Activated CD4-positive, alpha-beta T cell treated with anti-CD3 and anti-CD28 coated beads, Interleukin-2, amount 10 ng/mL, durations not matched to agents 24 days and 14 days (primary cell): Measurements from ENCODE around the gene MKS1. TPM values are rescaled to one million over a fixed set of nuclear protein-coding genes. Genes with fewer than 3 reads are reported as not detected.

ENCODE experiments used
- DNase-seq: peaks from one replicate; pipeline ENCODE4 v3.0.0; 2022
- H3K27ac Mint-ChIP-seq: one replicate; pipeline ENCODE4 v1.8.0; 2022; ENCODE audit warnings: mild to moderate bottlenecking, mixed read lengths
- H3K27me3 Mint-ChIP-seq: one replicate; pipeline ENCODE4 v1.8.0; 2022; ENCODE audit warnings: mixed read lengths
- H3K36me3 Mint-ChIP-seq: one replicate; pipeline ENCODE4 v1.8.0; 2022; ENCODE audit warnings: low read depth, mild to moderate bottlenecking, mixed read lengths
- H3K4me1 Mint-ChIP-seq: one replicate; pipeline ENCODE4 v1.8.0; 2021; ENCODE audit warnings: mixed read lengths
- H3K4me3 Mint-ChIP-seq: one replicate; pipeline ENCODE4 v1.8.0; 2022; ENCODE audit warnings: mild to moderate bottlenecking, moderate library complexity, mixed read lengths
- H3K9me3 Mint-ChIP-seq: one replicate; pipeline ENCODE4 v1.8.0; 2021; ENCODE audit warnings: mixed read lengths
- intact Hi-C: fragments of 100-400 bp; cut with micrococcal nuclease; formaldehyde crosslinking; loops from one replicate; pipeline ENCODE4 v1.15.1; 2023
- total RNA-seq: library from RNA; stranded (reverse); gene quantifications from 2 replicates; pipeline ENCODE4 v1.2.3, GENCODE V29; 2022

MKS1 gene
- total RNA-seq, 1 donor from 2014 or later: 23.1 TPM

- H3K4me3 Mint-ChIP-seq: no peak overlapping the region
These were observed 34.6 kb downstream of the MKS1 start for GRCh38 chr17:58184308-58184985.

GRCh38 chr17:58183514-58183913 lies 35.5 kb downstream of the MKS1 start:
- intact Hi-C loops: no loop called here
- peaks cover 6% of the 10 kb centered on the region for H3K27me3 Mint-ChIP-seq
- no peak overlapping the region for H3K27ac Mint-ChIP-seq
- H3K36me3 Mint-ChIP-seq: no peaks in the 10 kb centered on the region
- H3K9me3 Mint-ChIP-seq: no peaks in the 10 kb centered on the region
- peaks cover 3% of the 10 kb centered on the region for H3K4me1 Mint-ChIP-seq
- no peak overlapping the region for H3K4me3 Mint-ChIP-seq
- no peak for DNase-seq

More at GRCh38 chr17:58184308-58184985, 34.6 kb downstream of the MKS1 start:
- no peak overlapping the region for H3K27ac Mint-ChIP-seq
- H3K36me3 Mint-ChIP-seq: no peaks in the 10 kb centered on the region
- H3K27me3 Mint-ChIP-seq: peaks cover 6% of the 10 kb centered on the region
- intact Hi-C loops: no loop called here
- no peaks in the 10 kb centered on the region for H3K9me3 Mint-ChIP-seq
- H3K4me1 Mint-ChIP-seq: peaks cover 3% of the 10 kb centered on the region
- no peak for DNase-seq

GRCh38 chr17:58181796-58182195 lies 37.3 kb downstream of the MKS1 start:
- no peak overlapping the region for H3K27ac Mint-ChIP-seq

GRCh38 chr17:58176200-58176599 lies 42.9 kb downstream of the MKS1 start:
- intact Hi-C loops: no loop called here
- H3K27me3 Mint-ChIP-seq: peaks cover 9% of the 10 kb centered on the region

More at GRCh38 chr17:58181796-58182195, 37.3 kb downstream of the MKS1 start:
- no peaks in the 10 kb centered on the region for H3K9me3 Mint-ChIP-seq
- no peak for DNase-seq
- no peaks in the 10 kb centered on the region for H3K27me3 Mint-ChIP-seq
- intact Hi-C loops: no loop called here
- H3K36me3 Mint-ChIP-seq: no peaks in the 10 kb centered on the region
- no peak overlapping the region for H3K4me3 Mint-ChIP-seq
- peaks cover 3% of the 10 kb centered on the region for H3K4me1 Mint-ChIP-seq

GRCh38 chr17:58174871-58175270 lies 44.2 kb downstream of the MKS1 start:
- no peak for DNase-seq
- Mint-ChIP-seq H3K9me3 (no peaks in the 10 kb centered on the region), H3K4me1 (peaks cover 24% of the 10 kb centered on the region), H3K4me3 (no peak overlapping the region), H3K27ac (no peak overlapping the region), H3K27me3 (peaks cover 9% of the 10 kb centered on the region), H3K36me3 (no peaks in the 10 kb centered on the region)
- intact Hi-C loops: no loop called here

More at GRCh38 chr17:58176200-58176599, 42.9 kb downstream of the MKS1 start:
- Mint-ChIP-seq H3K9me3 (no peaks in the 10 kb centered on the region), H3K4me3 (no peak overlapping the region), H3K36me3 (no peaks in the 10 kb centered on the region), H3K4me1 (peaks cover 13% of the 10 kb centered on the region), H3K27ac (no peak overlapping the region)
- no peak for DNase-seq

- H3K9me3 Mint-ChIP-seq: no peaks in the 10 kb centered on the region
- peak; percentile 86 for DNase-seq
- H3K4me1 Mint-ChIP-seq: peaks cover 28% of the 10 kb centered on the region
- intact Hi-C loops: loop anchor here (1.0 kb wide), 1 partner anchor 52 kb away; no protein-coding TSS in a partner anchor
- H3K27ac Mint-ChIP-seq: no peak overlapping the region
- peaks cover 14% of the 10 kb centered on the region for H3K27me3 Mint-ChIP-seq
- H3K36me3 Mint-ChIP-seq: no peaks in the 10 kb centered on the region
- H3K4me3 Mint-ChIP-seq: no peak overlapping the region
These were observed 46.5 kb downstream of the MKS1 start for GRCh38 chr17:58172369-58173071.

- peaks cover 28% of the 10 kb centered on the region for H3K4me1 Mint-ChIP-seq
- no peaks in the 10 kb centered on the region for H3K36me3 Mint-ChIP-seq
- H3K4me3 Mint-ChIP-seq: peak overlapping the region; percentile 47
- H3K9me3 Mint-ChIP-seq: no peaks in the 10 kb centered on the region
- intact Hi-C loops: no loop called here
- H3K27ac Mint-ChIP-seq: peak overlapping the region; percentile 58
- peaks cover 29% of the 10 kb centered on the region for H3K27me3 Mint-ChIP-seq
- DNase-seq: no peak
These were observed 48.4 kb downstream of the MKS1 start for GRCh38 chr17:58170622-58171021.

- Mint-ChIP-seq H3K27me3 (peaks cover 50% of the 10 kb centered on the region), H3K36me3 (no peaks in the 10 kb centered on the region), H3K4me1 (peaks cover 20% of the 10 kb centered on the region), H3K4me3 (no peak within 1 kb of the TSS), H3K27ac (no peak within 1 kb of the TSS), H3K9me3 (no peaks in the 10 kb centered on the region)
- intact Hi-C loops: no loop called here
- DNase-seq: no peak
These were observed 52.4 kb downstream of the MKS1 start, which contains the start of gene OR4D2 for GRCh38 chr17:58166682-58167081. OR4D2 (plus strand) TSS chr17:58166982; CDS start chr17:58169656, 2,674 bp downstream.

GRCh38 chr17:58165981-58166380 lies 53.1 kb downstream of the MKS1 start:
- Mint-ChIP-seq H3K4me3 (no peak overlapping the region), H3K4me1 (peaks cover 15% of the 10 kb centered on the region), H3K9me3 (no peaks in the 10 kb centered on the region), H3K36me3 (no peaks in the 10 kb centered on the region), H3K27ac (no peak overlapping the region), H3K27me3 (peaks cover 54% of the 10 kb centered on the region)
- no peak for DNase-seq
- intact Hi-C loops: no loop called here

- Mint-ChIP-seq H3K4me1 (peaks cover 10% of the 10 kb centered on the region), H3K4me3 (no peak overlapping the region), H3K27me3 (peaks cover 54% of the 10 kb centered on the region), H3K36me3 (no peaks in the 10 kb centered on the region), H3K9me3 (peaks cover 3% of the 10 kb centered on the region), H3K27ac (no peak overlapping the region)
- no peak for DNase-seq
- intact Hi-C loops: no loop called here
These were observed 57.5 kb downstream of the MKS1 start for GRCh38 chr17:58161566-58161965.

- Mint-ChIP-seq H3K27me3 (peaks cover 28% of the 10 kb centered on the region), H3K36me3 (peaks cover 6% of the 10 kb centered on the region), H3K4me3 (no peak overlapping the region), H3K9me3 (peaks cover 3% of the 10 kb centered on the region), H3K27ac (no peak overlapping the region), H3K4me1 (peaks cover 33% of the 10 kb centered on the region)
- intact Hi-C loops: no loop called here
- no peak for DNase-seq
These were observed 60.9 kb downstream of the MKS1 start for GRCh38 chr17:58158181-58158580.

GRCh38 chr17:58156839-58157803 lies 61.9 kb downstream of the MKS1 start:
- Mint-ChIP-seq H3K4me3 (peak overlapping the region; percentile 85), H3K9me3 (peaks cover 3% of the 10 kb centered on the region), H3K36me3 (peaks cover 6% of the 10 kb centered on the region), H3K27me3 (peaks cover 20% of the 10 kb centered on the region), H3K4me1 (peaks cover 43% of the 10 kb centered on the region), H3K27ac (peak overlapping the region; percentile 23)
- intact Hi-C loops: no loop called here
- DNase-seq: peak; percentile 86
